ENCODE data around the gene PPP6R3. TPM values are rescaled to one million over a fixed set of nuclear protein-coding genes. Genes with fewer than 3 reads are reported as not detected.

PPP6R3 gene
- total RNA-seq, 2 donors from 2014 or later: 118 to 136 TPM

DNA sequence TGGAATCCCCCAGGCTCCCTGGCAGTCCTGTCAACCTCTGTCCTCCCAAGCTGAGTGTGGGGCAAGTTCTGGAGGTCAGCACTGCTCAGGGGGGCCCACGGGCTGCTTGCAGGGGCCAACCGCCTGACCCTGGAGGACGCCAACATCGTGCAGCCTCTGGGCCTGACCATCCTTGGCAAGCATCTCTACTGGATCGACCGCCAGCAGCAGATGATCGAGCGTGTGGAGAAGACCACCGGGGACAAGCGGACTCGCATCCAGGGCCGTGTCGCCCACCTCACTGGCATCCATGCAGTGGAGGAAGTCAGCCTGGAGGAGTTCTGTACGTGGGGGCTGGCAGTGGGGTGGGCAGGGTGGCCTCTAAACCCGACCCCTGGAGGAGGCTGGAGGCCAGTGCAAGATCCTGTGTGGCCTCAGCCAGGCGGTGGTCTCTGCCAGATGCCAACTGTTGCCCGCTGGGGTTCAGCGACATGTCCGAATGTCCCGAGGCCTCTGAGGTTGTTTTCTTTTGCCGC lies 34.6 kb upstream of the PPP6R3 start:
- Mint-ChIP-seq H3K27me3 (ENCODE audit: insufficient read depth) (no peaks in the 10 kb centered on the region), H3K36me3 (ENCODE audit: low read depth) (peaks cover 64% of the 10 kb centered on the region), H3K9me3 (peaks cover 25% of the 10 kb centered on the region), H3K4me1 (no peaks in the 10 kb centered on the region), H3K27ac (no peak overlapping the region), H3K4me3 (no peak overlapping the region)
- H3K4me1 ChIP-seq (ENCODE audit: control insufficient read depth, insufficient read depth, low read length): no peaks in the 10 kb centered on the region
- WGBS, 2 experiments (ENCODE audit: insufficient coverage in 1 of 2, insufficient read length in 1 of 2): 95 to 96% methylated on average over 14 to 21 of the region's 21 CpGs
- H3K27me3 ChIP-seq (ENCODE audit: control insufficient read depth, insufficient read depth, low read length, poor library complexity, severe bottlenecking): no peaks in the 10 kb centered on the region
- no peak overlapping the region for H3K9ac ChIP-seq (ENCODE audit: extremely low read depth, low read length, poor library complexity, severe bottlenecking)
- no peak overlapping the region for H3K4me3 ChIP-seq (ENCODE audit: low read length)
- peaks cover 19% of the 10 kb centered on the region for H3K9me3 ChIP-seq (ENCODE audit: control insufficient read depth, low read length)
- no peak overlapping the region for H3K27ac ChIP-seq (ENCODE audit: low read depth, low read length)
- DNase-seq: no peak
- TF ChIP-seq, protein P1, sequence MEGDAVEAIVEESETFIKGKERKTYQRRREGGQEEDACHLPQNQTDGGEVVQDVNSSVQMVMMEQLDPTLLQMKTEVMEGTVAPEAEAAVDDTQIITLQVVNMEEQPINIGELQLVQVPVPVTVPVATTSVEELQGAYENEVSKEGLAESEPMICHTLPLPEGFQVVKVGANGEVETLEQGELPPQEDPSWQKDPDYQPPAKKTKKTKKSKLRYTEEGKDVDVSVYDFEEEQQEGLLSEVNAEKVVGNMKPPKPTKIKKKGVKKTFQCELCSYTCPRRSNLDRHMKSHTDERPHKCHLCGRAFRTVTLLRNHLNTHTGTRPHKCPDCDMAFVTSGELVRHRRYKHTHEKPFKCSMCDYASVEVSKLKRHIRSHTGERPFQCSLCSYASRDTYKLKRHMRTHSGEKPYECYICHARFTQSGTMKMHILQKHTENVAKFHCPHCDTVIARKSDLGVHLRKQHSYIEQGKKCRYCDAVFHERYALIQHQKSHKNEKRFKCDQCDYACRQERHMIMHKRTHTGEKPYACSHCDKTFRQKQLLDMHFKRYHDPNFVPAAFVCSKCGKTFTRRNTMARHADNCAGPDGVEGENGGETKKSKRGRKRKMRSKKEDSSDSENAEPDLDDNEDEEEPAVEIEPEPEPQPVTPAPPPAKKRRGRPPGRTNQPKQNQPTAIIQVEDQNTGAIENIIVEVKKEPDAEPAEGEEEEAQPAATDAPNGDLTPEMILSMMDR (conservative IDR thresholded peaks at IDR 0.05): no peak
- peaks cover 41% of the 10 kb centered on the region for H3K36me3 ChIP-seq (ENCODE audit: control insufficient read depth, insufficient read depth, low read length)

DNA sequence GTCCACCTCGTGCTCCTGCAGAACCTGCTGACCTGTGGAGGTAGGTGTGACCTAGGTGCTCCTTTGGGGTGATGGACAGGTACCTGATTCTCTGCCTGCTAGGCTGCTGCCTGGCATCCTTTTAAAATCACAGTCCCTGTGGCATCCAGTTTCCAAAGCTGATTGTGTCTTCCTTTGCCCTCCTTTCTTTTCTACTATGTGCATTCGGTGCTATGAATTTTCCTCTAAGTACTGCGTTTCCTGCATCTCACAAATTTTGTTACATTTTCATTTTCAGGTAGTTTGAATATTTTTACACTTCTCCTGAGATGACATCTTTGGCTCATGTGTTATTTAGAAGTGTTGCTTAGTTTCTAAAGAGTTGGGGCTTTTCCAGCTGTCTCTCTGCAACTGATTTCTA lies 30.9 kb upstream of the PPP6R3 start:
- H3K9me3 ChIP-seq (ENCODE audit: control insufficient read depth, low read length): peaks cover 19% of the 10 kb centered on the region
- TF ChIP-seq, protein P1 (conservative IDR thresholded peaks at IDR 0.05): no peak
- H3K36me3 Mint-ChIP-seq (ENCODE audit: low read depth): peaks cover 76% of the 10 kb centered on the region
- no peaks in the 10 kb centered on the region for H3K27me3 ChIP-seq (ENCODE audit: control insufficient read depth, insufficient read depth, low read length, poor library complexity, severe bottlenecking)
- no peaks in the 10 kb centered on the region for H3K27me3 Mint-ChIP-seq (ENCODE audit: insufficient read depth)
- no peak overlapping the region for H3K4me3 Mint-ChIP-seq
- peaks cover 25% of the 10 kb centered on the region for H3K9me3 Mint-ChIP-seq
- H3K27ac ChIP-seq (ENCODE audit: low read depth, low read length): no peak overlapping the region
- H3K36me3 ChIP-seq (ENCODE audit: control insufficient read depth, insufficient read depth, low read length): peaks cover 42% of the 10 kb centered on the region
- H3K4me3 ChIP-seq (ENCODE audit: low read length): no peak overlapping the region
- no peak overlapping the region for H3K9ac ChIP-seq (ENCODE audit: extremely low read depth, low read length, poor library complexity, severe bottlenecking)
- H3K4me1 ChIP-seq (ENCODE audit: control insufficient read depth, insufficient read depth, low read length): no peaks in the 10 kb centered on the region
- H3K27ac Mint-ChIP-seq: no peak overlapping the region
- no peak for DNase-seq
- no peaks in the 10 kb centered on the region for H3K4me1 Mint-ChIP-seq
- WGBS, 2 experiments (ENCODE audit: insufficient coverage in 1 of 2, insufficient read length in 1 of 2): 92 to 100% methylated on average over 1 to 3 of the region's 3 CpGs

DNA sequence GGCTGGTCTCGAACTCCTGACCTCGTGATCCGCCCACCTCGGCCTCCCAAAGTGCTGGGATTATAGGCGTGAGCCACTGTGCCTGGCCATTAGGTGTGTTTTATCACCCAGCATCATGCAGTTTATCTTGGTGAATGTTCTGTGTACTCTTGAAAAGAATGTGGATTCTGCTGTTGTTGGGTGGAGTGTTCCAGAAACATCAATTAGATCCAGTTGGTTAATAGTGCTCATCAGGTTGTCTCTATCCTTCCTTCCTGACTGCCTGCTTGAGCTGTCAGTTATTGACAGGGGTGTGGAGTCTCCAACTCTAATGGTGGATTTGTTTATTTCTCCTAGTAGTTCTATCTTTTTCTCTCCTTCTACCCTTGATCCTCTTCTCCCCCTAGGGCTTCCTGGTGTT lies 30.2 kb upstream of the PPP6R3 start:
- Mint-ChIP-seq H3K4me3 (no peak overlapping the region), H3K9me3 (peaks cover 25% of the 10 kb centered on the region), H3K36me3 (ENCODE audit: low read depth) (peaks cover 74% of the 10 kb centered on the region), H3K27ac (no peak overlapping the region), H3K27me3 (ENCODE audit: insufficient read depth) (no peaks in the 10 kb centered on the region), H3K4me1 (no peaks in the 10 kb centered on the region)
- Histone ChIP-seq H3K9ac (ENCODE audit: extremely low read depth, low read length, poor library complexity, severe bottlenecking) (no peak overlapping the region), H3K4me3 (ENCODE audit: low read length) (no peak overlapping the region), H3K36me3 (ENCODE audit: control insufficient read depth, insufficient read depth, low read length) (peaks cover 42% of the 10 kb centered on the region), H3K27ac (ENCODE audit: low read depth, low read length) (no peak overlapping the region), H3K27me3 (ENCODE audit: control insufficient read depth, insufficient read depth, low read length, poor library complexity, severe bottlenecking) (no peaks in the 10 kb centered on the region), H3K9me3 (ENCODE audit: control insufficient read depth, low read length) (peaks cover 19% of the 10 kb centered on the region), H3K4me1 (ENCODE audit: control insufficient read depth, insufficient read depth, low read length) (no peaks in the 10 kb centered on the region)
- 52 to 97% methylated on average over 5 of the region's 5 CpGs for WGBS, 2 experiments (ENCODE audit: insufficient coverage in 1 of 2, insufficient read length in 1 of 2)
- no peak for DNase-seq
- TF ChIP-seq, protein P1 (conservative IDR thresholded peaks at IDR 0.05): no peak
